Neutrophil (primary cell): ENCODE data around the gene ALPK3.

Experiments used
- H3K27ac ChIP-seq: fragments of 200-600 bp; sonication (generic); 2 replicates; pipeline ENCODE4 v1.5.1; 2016; ENCODE audit warnings: mild to moderate bottlenecking, moderate library complexity
- H3K27me3 ChIP-seq: fragments of 200-600 bp; sonication (generic); 2 replicates; pipeline ENCODE4 v1.6.0; 2016; ENCODE audit warnings: mild to moderate bottlenecking
- H3K36me3 ChIP-seq: fragments of 200-600 bp; sonication (generic); 2 replicates; pipeline ENCODE4 v1.5.1; 2017
- H3K4me1 ChIP-seq, 2 experiments: fragments of 200-600 bp in 1 of 2; sonication (generic) in 1 of 2; 1 replicate in 1 of 2; 2 replicates in 1 of 2; pipeline versions ENCODE4 v1.5.1 to v1.6.1; 2013 to 2016; ENCODE audit warnings: low read depth in 1 of 2, low read length in 1 of 2, mild to moderate bottlenecking in 1 of 2, moderate library complexity in 1 of 2; ENCODE audit not compliant: control insufficient read depth in 1 of 2, insufficient read depth in 1 of 2
- H3K4me3 ChIP-seq, 2 experiments: fragments of 200-600 bp in 1 of 2; sonication (generic) in 1 of 2; 1 replicate in 1 of 2; 2 replicates in 1 of 2; pipeline ENCODE4 v1.5.1; 2013 to 2016; ENCODE audit warnings: low read depth in 1 of 2, low read length in 1 of 2, mild to moderate bottlenecking in 1 of 2, moderate library complexity in 1 of 2
- H3K9me3 ChIP-seq: fragments of 200-600 bp; sonication (generic); 2 replicates; pipeline ENCODE4 v1.5.1; 2016
- TF ChIP-seq, protein P1 (sequence below): fragments of 200-600 bp; sonication (generic); IDR thresholded peaks from 2 replicates; pipeline ENCODE4 v1.5.1; 2016; ENCODE audit warnings: antibody characterized with exemption

Gene ALPK3

DNA sequence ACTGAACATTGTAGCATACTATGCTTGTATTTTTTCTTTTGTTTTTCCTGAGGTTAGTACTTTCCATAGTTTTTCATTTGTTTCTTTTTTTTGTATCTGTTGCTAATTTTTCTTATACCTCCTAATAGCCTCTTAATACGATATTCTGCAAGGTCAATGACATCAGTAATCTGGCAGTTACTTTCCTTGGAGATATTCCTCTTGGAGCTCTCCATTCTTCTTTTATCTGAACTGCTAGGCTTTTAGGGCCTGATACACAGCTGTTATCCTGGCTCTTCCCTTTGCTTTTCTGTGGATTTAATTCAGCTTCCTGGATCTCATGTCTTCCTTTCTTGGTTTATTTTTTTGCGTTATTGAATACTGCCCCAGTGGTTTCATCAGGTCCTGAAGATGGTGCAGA is 12.9 kb downstream of the ALPK3 start:
- Histone ChIP-seq H3K4me1 (peaks cover 46 to 63% of the 10 kb centered on the region in 2 experiments), H3K9me3 (no peaks in the 10 kb centered on the region), H3K4me3 (no peak overlapping the region), H3K27ac (no peak overlapping the region), H3K27me3 (no peaks in the 10 kb centered on the region), H3K36me3 (no peaks in the 10 kb centered on the region)
- TF ChIP-seq, protein P1, sequence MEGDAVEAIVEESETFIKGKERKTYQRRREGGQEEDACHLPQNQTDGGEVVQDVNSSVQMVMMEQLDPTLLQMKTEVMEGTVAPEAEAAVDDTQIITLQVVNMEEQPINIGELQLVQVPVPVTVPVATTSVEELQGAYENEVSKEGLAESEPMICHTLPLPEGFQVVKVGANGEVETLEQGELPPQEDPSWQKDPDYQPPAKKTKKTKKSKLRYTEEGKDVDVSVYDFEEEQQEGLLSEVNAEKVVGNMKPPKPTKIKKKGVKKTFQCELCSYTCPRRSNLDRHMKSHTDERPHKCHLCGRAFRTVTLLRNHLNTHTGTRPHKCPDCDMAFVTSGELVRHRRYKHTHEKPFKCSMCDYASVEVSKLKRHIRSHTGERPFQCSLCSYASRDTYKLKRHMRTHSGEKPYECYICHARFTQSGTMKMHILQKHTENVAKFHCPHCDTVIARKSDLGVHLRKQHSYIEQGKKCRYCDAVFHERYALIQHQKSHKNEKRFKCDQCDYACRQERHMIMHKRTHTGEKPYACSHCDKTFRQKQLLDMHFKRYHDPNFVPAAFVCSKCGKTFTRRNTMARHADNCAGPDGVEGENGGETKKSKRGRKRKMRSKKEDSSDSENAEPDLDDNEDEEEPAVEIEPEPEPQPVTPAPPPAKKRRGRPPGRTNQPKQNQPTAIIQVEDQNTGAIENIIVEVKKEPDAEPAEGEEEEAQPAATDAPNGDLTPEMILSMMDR, result no peak

DNA sequence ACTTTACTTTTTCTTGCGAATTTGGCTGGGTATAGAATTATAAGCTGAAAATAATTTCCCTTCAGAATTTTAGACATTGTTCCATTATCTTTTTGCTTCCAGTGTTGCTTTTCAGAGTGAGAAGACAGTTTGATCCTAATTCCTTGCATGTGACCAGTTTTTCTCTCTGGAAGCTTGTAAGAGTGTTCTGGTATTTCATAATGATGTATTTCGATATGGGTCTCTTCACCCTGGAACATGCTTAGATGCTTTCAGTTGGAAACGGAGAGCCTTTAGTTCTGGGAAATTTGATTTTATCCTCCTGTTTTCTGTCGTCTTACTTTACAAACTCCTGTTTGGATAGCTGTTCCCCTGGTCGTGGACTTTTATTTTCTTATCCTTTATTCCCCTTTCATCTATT is 13.9 kb downstream of the ALPK3 start:
- no peak overlapping the region for H3K27ac ChIP-seq
- H3K4me1 ChIP-seq, result peaks cover 55 to 73% of the 10 kb centered on the region in 2 experiments
- no peaks in the 10 kb centered on the region for H3K36me3 ChIP-seq
- no peaks in the 10 kb centered on the region for H3K27me3 ChIP-seq
- H3K4me3 ChIP-seq, result no peak overlapping the region
- H3K9me3 ChIP-seq, result no peaks in the 10 kb centered on the region
- TF ChIP-seq, protein P1, result no peak

DNA sequence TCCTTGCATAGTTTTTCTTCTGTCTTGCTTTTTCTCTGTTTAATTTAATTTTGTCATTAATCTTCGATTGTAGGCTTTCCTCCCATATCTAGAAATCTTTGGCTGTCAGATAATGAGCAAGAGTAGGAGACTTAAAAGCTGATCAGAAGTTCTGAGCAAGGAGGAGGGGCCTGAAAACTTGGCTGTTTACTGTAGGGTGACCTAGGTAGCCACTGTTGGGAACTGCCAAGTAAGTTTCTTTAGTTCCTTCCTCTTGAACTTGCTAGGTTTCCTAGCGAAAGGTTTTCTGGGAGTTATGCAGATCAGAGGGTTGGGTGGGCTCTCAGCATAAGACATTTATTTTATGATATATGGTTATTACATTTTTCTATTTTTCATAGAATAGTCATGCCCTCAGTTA is 14.5 kb downstream of the ALPK3 start:
- H3K27ac ChIP-seq, result peak overlapping the region; percentile 23
- no peaks in the 10 kb centered on the region for H3K27me3 ChIP-seq
- peaks cover 61 to 79% of the 10 kb centered on the region in 2 experiments for H3K4me1 ChIP-seq
- H3K9me3 ChIP-seq, result no peaks in the 10 kb centered on the region
- no peak overlapping the region for H3K4me3 ChIP-seq
- H3K36me3 ChIP-seq, result no peaks in the 10 kb centered on the region
- TF ChIP-seq, protein P1, result no peak

DNA sequence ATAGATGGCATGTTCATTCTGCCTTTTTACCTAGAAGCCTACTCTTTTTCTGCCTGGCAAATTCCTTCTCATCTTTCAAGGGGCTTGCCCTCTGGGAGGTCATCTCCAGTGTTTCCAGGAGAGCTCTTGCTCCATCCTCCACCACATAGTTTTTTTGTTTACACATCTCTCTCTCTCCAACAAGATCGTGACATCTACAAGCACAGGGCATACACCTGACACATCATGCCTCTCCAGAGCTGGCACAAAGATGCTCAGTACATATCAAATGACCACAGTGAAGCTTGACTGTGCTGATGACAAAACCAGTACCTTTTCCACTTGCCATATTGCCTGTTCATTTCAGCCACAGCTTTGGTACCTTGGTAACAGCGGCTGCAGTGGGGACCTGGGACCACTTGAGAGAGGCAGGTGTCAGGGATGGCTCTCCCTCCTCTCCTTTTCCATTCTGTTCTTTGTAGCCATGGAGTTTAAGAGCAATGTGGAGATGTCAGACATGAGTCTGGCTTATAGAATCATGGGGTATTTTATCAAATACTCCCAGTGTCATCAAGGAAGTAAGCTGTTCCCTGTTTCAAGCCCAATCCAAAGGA is 15.4 kb downstream of the ALPK3 start:
- no peaks in the 10 kb centered on the region for H3K27me3 ChIP-seq
- H3K27ac ChIP-seq, result no peak overlapping the region
- H3K4me3 ChIP-seq, result no peak overlapping the region
- H3K36me3 ChIP-seq, result no peaks in the 10 kb centered on the region
- TF ChIP-seq, protein P1, result no peak
- peaks cover 71 to 88% of the 10 kb centered on the region in 2 experiments for H3K4me1 ChIP-seq
- no peaks in the 10 kb centered on the region for H3K9me3 ChIP-seq

DNA sequence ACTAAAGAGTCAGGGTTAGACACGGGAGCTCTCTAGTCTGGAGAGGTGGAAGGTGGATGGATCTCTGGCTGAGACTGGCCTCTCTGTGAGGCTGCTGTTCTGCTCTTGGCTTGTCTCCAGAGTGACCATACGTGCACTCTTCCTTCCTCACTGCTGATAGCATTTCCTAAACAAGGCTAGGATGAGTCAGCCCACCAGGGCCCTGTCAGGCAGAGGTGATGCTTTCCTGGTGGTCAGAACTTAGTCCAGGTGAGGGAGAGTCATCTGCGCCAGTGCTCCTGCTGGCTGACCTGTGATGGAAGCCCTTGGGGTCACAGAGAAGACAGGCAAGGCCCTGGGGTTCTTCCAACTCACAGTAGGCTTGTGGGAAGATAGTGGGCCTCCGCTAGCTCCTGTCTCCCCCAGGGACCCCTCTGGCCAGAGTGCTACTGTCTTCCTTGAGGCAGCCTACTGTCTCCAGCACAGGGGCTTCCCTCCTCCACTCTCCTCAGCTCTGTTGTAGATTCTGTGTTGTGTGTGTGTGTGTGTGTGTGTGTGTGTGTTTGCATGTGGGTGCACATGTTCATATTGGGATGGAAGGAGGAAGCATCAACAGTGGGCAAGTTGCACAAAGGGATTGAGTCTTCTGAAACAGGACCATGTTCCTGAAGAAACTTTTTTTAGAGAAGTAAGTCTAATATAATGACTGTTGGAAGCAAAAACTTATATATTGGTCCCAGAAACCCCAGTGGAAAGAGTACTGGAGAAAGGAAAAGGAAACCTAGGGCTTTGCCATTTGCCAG is 16.5 kb downstream of the ALPK3 start:
- no peak overlapping the region for H3K4me3 ChIP-seq
- peak overlapping the region; percentile 46 for H3K27ac ChIP-seq
- H3K36me3 ChIP-seq, result no peaks in the 10 kb centered on the region
- TF ChIP-seq, protein P1, result no peak
- H3K27me3 ChIP-seq, result no peaks in the 10 kb centered on the region
- no peaks in the 10 kb centered on the region for H3K9me3 ChIP-seq
- H3K4me1 ChIP-seq, result peaks cover 68 to 82% of the 10 kb centered on the region in 2 experiments
